GM23338 (cell line): Measurements from ENCODE around the gene ADCY7. TPM values are rescaled to one million over a fixed set of nuclear protein-coding genes. Genes with fewer than 3 reads are reported as not detected.

Source experiments
- ATAC-seq: fragments of 200-7000 bp; cut with Tn5 transposase; 3 replicates; pipeline ENCODE4 v1.9.1; 2020
- DNase-seq: peaks from one replicate; pipeline ENCODE4 v3.0.0-alpha.2; 2015; ENCODE audit warnings: low spot score
- H2AFZ ChIP-seq: fragments of 200-600 bp; sonication (generic); 2 replicates; pipeline ENCODE4 v1.8.0; 2016; ENCODE audit warnings: antibody characterized with exemption, mild to moderate bottlenecking, moderate library complexity
- H3F3A ChIP-seq: fragments of 200-600 bp; sonication (generic); replicated peaks from 2 replicates; pipeline ENCODE4 v1.8.0; 2017; ENCODE audit warnings: antibody characterized with exemption, mixed run types, low read depth
- H3K27ac ChIP-seq: fragments of 200-600 bp; sonication (generic); 2 replicates; pipeline ENCODE4 v1.6.1; 2016; ENCODE audit warnings: low read depth
- H3K27me3 ChIP-seq: fragments of 200-600 bp; sonication (generic); 2 replicates; pipeline ENCODE4 v1.8.0; 2016; ENCODE audit warnings: mild to moderate bottlenecking, mixed run types, moderate library complexity; ENCODE audit not compliant: insufficient read depth
- H3K36me3 ChIP-seq: fragments of 200-600 bp; sonication (generic); 2 replicates; pipeline ENCODE4 v1.8.0; 2016; ENCODE audit warnings: mild to moderate bottlenecking; ENCODE audit not compliant: insufficient read depth
- H3K4me1 ChIP-seq: fragments of 200-600 bp; sonication (generic); 2 replicates; pipeline ENCODE4 v1.8.0; 2016; ENCODE audit warnings: mild to moderate bottlenecking, moderate library complexity; ENCODE audit not compliant: insufficient read depth
- H3K4me2 ChIP-seq: fragments of 200-600 bp; sonication (generic); 2 replicates; pipeline ENCODE4 v1.7.1; 2017; ENCODE audit warnings: mixed run types
- H3K4me3 ChIP-seq: fragments of 200-600 bp; sonication (generic); 2 replicates; pipeline ENCODE4 v1.6.1; 2016; ENCODE audit warnings: mixed run types
- H3K79me2 ChIP-seq: fragments of 200-600 bp; sonication (generic); replicated peaks from 2 replicates; pipeline ENCODE4 v1.8.0; 2017; ENCODE audit warnings: mild to moderate bottlenecking; ENCODE audit not compliant: insufficient read depth
- H3K9me2 ChIP-seq: fragments of 200-600 bp; sonication (generic); 2 replicates; pipeline ENCODE4 v1.8.0; 2017; ENCODE audit not compliant: insufficient read depth
- H4K20me1 ChIP-seq: fragments of 200-600 bp; sonication (generic); replicated peaks from 2 replicates; pipeline ENCODE4 v1.8.0; 2017; ENCODE audit warnings: mild to moderate bottlenecking; ENCODE audit not compliant: insufficient read depth
- H3K27ac Mint-ChIP-seq: 2 replicates; pipeline ENCODE4 v1.8.0; 2020; ENCODE audit warnings: inconsistent platforms, mild to moderate bottlenecking, moderate library complexity, mixed read lengths
- H3K27me3 Mint-ChIP-seq: 3 replicates; pipeline ENCODE4 v1.8.0; 2022; ENCODE audit warnings: low read depth, mild to moderate bottlenecking, moderate library complexity, mixed read lengths, inconsistent platforms; ENCODE audit not compliant: insufficient read depth, poor library complexity
- H3K36me3 Mint-ChIP-seq: 3 replicates; pipeline ENCODE4 v1.8.0; 2021; ENCODE audit warnings: low read depth, mild to moderate bottlenecking, inconsistent platforms, moderate library complexity, mixed read lengths
- H3K4me1 Mint-ChIP-seq: 3 replicates; pipeline ENCODE4 v1.8.0; 2020; ENCODE audit warnings: mild to moderate bottlenecking, inconsistent platforms, mixed read lengths
- H3K4me3 Mint-ChIP-seq: 3 replicates; pipeline ENCODE4 v1.8.0; 2021; ENCODE audit warnings: moderate library complexity, mild to moderate bottlenecking, inconsistent platforms, mixed read lengths
- H3K9me3 Mint-ChIP-seq: 3 replicates; pipeline ENCODE4 v1.8.0; 2020; ENCODE audit warnings: moderate library complexity, mild to moderate bottlenecking, inconsistent platforms, mixed read lengths
- CREB1 ChIP-seq: fragments of 250-450 bp; sonication (Bioruptor Pico); IDR thresholded peaks from 2 replicates; pipeline ENCODE4 v1.5.0; 2020; ENCODE audit warnings: low read depth, mild to moderate bottlenecking, moderate library complexity
- EZH2phosphoT487 ChIP-seq: fragments of 200-600 bp; sonication (generic); IDR thresholded peaks from one replicate; pipeline ENCODE4 v1.8.1; 2018; ENCODE audit warnings: antibody characterized with exemption; ENCODE audit not compliant: unreplicated experiment
- NANOG ChIP-seq: IDR thresholded peaks from 2 replicates; pipeline ENCODE4 v1.6.1; 2016; ENCODE audit warnings: antibody characterized with exemption, borderline replicate concordance
- POLR2AphosphoS5 ChIP-seq: IDR thresholded peaks from 2 replicates; pipeline ENCODE4 v1.6.1; 2016; ENCODE audit warnings: antibody characterized with exemption, low read depth
- STAT1 ChIP-seq: IDR thresholded peaks from one replicate; pipeline ENCODE4 v1.6.1; 2016; ENCODE audit warnings: antibody characterized with exemption; ENCODE audit not compliant: unreplicated experiment
- ZNF114 ChIP-seq: fragments of 250-450 bp; sonication (Bioruptor Pico); IDR thresholded peaks from 2 replicates; pipeline ENCODE4 v1.5.0; 2020; ENCODE audit warnings: mild to moderate bottlenecking, moderate library complexity
- ZNF331 ChIP-seq: fragments of 250-450 bp; sonication (Bioruptor Pico); IDR thresholded peaks from 2 replicates; pipeline ENCODE4 v1.5.0; 2020; ENCODE audit warnings: low read depth, mild to moderate bottlenecking, moderate library complexity
- polyA plus RNA-seq: library from polyadenylated mRNA; unstranded; fragments of >200 nt; fragmentation: Nextera tagmentation; extraction: Ambion mirVana; gene quantifications from 2 replicates; pipeline ENCODE4 v1.2.1, GENCODE V29; 2016
- total RNA-seq: library from RNA; depleted of rRNA; stranded (reverse); fragments of >200 nt; shearing (Covaris generic); gene quantifications from 2 replicates; pipeline ENCODE4 v1.2.3, GENCODE V29; 2014
- TF ChIP-seq, protein P1 (sequence below): IDR thresholded peaks from one replicate; pipeline ENCODE4 v1.6.1; 2018; ENCODE audit warnings: antibody characterized with exemption; ENCODE audit not compliant: unreplicated experiment
- TF ChIP-seq, protein P2 (sequence below): IDR thresholded peaks from 2 replicates; pipeline ENCODE4 v1.6.1; 2016; ENCODE audit warnings: antibody characterized with exemption
- TF ChIP-seq, protein P3 (sequence below): fragments of 250-450 bp; sonication (Bioruptor Pico); IDR thresholded peaks from 2 replicates; pipeline ENCODE4 v1.5.0; 2020; ENCODE audit warnings: mild to moderate bottlenecking, moderate library complexity
- TF ChIP-seq, protein P4 (sequence below), 2 experiments: fragments of 200-600 bp in 1 of 2; sonication (generic) in 1 of 2; conservative IDR thresholded peaks; 2 replicates each; pipeline versions ENCODE4 v1.5.1 to v1.6.1; 2016 to 2017; ENCODE audit warnings: antibody characterized with exemption in 2 of 2, low read depth in 2 of 2, mild to moderate bottlenecking in 2 of 2, moderate library complexity in 1 of 2

Gene ADCY7
- total and polyA plus RNA-seq, 2 experiments from 2014 or later: 2.4 to 10.5 TPM

DNA sequence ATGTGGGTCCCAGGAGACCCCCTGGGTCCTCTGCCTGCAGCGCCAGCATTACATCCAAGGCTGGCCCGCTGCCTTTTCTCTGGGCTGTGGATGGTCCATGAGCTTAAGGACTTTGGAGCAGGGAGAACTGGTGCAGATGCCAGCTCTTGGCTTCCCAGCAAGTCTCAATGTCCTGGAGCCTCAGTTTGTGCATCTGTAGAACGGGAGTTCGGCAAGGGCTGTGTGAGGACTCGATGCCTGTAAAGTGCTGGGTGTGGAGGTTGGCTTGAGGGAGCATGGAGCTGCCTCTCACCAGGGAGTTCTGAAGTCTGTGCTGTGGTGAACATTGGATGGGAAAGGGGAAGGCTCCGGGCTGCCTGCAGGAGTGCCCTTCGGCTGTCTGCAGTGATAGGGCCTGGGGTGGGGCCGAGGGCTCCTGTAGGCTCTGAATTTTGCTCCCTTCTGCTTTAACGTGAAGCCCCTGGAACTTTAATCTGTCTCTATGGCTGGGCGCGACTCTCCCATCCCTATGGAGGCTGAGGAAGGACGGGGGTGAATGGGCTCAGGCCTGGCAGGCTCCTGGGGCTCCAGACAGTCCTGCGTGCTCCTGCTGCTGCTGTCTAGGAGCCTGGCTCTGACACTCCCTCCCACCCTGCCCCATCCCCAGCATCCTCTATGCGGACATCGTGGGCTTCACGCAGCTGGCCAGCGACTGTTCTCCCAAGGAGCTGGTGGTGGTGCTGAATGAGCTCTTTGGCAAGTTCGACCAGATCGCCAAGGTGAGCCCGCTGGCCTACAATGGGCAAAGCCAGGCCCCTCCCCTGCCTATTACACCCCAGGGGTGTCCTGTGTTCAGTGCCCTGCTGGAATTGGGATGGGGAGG is 27.9 kb downstream of the ADCY7 start:
- H3K4me1 Mint-ChIP-seq: no peaks in the 10 kb centered on the region
- H3K36me3 Mint-ChIP-seq: no peaks in the 10 kb centered on the region
- no peaks in the 10 kb centered on the region for H3K9me2 ChIP-seq
- no peak overlapping the region for H3K4me2 ChIP-seq
- ATAC-seq (no peak), DNase-seq (no peak)
- H3K4me1 ChIP-seq: no peaks in the 10 kb centered on the region
- no peak overlapping the region for H3K4me3 ChIP-seq
- no peak overlapping the region for H3K27ac ChIP-seq
- no peaks in the 10 kb centered on the region for H4K20me1 ChIP-seq
- no peaks in the 10 kb centered on the region for H3K36me3 ChIP-seq
- no peak overlapping the region for H3K27ac Mint-ChIP-seq
- H3F3A ChIP-seq: no peaks in the 10 kb centered on the region
- no peaks in the 10 kb centered on the region for H3K27me3 ChIP-seq
- H3K79me2 ChIP-seq: no peaks in the 10 kb centered on the region
- TF ChIP-seq POLR2AphosphoS5: no peak
- TF ChIP-seq, protein P1, sequence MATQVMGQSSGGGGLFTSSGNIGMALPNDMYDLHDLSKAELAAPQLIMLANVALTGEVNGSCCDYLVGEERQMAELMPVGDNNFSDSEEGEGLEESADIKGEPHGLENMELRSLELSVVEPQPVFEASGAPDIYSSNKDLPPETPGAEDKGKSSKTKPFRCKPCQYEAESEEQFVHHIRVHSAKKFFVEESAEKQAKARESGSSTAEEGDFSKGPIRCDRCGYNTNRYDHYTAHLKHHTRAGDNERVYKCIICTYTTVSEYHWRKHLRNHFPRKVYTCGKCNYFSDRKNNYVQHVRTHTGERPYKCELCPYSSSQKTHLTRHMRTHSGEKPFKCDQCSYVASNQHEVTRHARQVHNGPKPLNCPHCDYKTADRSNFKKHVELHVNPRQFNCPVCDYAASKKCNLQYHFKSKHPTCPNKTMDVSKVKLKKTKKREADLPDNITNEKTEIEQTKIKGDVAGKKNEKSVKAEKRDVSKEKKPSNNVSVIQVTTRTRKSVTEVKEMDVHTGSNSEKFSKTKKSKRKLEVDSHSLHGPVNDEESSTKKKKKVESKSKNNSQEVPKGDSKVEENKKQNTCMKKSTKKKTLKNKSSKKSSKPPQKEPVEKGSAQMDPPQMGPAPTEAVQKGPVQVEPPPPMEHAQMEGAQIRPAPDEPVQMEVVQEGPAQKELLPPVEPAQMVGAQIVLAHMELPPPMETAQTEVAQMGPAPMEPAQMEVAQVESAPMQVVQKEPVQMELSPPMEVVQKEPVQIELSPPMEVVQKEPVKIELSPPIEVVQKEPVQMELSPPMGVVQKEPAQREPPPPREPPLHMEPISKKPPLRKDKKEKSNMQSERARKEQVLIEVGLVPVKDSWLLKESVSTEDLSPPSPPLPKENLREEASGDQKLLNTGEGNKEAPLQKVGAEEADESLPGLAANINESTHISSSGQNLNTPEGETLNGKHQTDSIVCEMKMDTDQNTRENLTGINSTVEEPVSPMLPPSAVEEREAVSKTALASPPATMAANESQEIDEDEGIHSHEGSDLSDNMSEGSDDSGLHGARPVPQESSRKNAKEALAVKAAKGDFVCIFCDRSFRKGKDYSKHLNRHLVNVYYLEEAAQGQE: no peak
- TF ChIP-seq NANOG: no peak
- TF ChIP-seq ZNF331 (CRISPR knock-in tag): no peak
- TF ChIP-seq, protein P2, sequence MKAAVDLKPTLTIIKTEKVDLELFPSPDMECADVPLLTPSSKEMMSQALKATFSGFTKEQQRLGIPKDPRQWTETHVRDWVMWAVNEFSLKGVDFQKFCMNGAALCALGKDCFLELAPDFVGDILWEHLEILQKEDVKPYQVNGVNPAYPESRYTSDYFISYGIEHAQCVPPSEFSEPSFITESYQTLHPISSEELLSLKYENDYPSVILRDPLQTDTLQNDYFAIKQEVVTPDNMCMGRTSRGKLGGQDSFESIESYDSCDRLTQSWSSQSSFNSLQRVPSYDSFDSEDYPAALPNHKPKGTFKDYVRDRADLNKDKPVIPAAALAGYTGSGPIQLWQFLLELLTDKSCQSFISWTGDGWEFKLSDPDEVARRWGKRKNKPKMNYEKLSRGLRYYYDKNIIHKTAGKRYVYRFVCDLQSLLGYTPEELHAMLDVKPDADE: no peak
- TF ChIP-seq, protein P3, sequence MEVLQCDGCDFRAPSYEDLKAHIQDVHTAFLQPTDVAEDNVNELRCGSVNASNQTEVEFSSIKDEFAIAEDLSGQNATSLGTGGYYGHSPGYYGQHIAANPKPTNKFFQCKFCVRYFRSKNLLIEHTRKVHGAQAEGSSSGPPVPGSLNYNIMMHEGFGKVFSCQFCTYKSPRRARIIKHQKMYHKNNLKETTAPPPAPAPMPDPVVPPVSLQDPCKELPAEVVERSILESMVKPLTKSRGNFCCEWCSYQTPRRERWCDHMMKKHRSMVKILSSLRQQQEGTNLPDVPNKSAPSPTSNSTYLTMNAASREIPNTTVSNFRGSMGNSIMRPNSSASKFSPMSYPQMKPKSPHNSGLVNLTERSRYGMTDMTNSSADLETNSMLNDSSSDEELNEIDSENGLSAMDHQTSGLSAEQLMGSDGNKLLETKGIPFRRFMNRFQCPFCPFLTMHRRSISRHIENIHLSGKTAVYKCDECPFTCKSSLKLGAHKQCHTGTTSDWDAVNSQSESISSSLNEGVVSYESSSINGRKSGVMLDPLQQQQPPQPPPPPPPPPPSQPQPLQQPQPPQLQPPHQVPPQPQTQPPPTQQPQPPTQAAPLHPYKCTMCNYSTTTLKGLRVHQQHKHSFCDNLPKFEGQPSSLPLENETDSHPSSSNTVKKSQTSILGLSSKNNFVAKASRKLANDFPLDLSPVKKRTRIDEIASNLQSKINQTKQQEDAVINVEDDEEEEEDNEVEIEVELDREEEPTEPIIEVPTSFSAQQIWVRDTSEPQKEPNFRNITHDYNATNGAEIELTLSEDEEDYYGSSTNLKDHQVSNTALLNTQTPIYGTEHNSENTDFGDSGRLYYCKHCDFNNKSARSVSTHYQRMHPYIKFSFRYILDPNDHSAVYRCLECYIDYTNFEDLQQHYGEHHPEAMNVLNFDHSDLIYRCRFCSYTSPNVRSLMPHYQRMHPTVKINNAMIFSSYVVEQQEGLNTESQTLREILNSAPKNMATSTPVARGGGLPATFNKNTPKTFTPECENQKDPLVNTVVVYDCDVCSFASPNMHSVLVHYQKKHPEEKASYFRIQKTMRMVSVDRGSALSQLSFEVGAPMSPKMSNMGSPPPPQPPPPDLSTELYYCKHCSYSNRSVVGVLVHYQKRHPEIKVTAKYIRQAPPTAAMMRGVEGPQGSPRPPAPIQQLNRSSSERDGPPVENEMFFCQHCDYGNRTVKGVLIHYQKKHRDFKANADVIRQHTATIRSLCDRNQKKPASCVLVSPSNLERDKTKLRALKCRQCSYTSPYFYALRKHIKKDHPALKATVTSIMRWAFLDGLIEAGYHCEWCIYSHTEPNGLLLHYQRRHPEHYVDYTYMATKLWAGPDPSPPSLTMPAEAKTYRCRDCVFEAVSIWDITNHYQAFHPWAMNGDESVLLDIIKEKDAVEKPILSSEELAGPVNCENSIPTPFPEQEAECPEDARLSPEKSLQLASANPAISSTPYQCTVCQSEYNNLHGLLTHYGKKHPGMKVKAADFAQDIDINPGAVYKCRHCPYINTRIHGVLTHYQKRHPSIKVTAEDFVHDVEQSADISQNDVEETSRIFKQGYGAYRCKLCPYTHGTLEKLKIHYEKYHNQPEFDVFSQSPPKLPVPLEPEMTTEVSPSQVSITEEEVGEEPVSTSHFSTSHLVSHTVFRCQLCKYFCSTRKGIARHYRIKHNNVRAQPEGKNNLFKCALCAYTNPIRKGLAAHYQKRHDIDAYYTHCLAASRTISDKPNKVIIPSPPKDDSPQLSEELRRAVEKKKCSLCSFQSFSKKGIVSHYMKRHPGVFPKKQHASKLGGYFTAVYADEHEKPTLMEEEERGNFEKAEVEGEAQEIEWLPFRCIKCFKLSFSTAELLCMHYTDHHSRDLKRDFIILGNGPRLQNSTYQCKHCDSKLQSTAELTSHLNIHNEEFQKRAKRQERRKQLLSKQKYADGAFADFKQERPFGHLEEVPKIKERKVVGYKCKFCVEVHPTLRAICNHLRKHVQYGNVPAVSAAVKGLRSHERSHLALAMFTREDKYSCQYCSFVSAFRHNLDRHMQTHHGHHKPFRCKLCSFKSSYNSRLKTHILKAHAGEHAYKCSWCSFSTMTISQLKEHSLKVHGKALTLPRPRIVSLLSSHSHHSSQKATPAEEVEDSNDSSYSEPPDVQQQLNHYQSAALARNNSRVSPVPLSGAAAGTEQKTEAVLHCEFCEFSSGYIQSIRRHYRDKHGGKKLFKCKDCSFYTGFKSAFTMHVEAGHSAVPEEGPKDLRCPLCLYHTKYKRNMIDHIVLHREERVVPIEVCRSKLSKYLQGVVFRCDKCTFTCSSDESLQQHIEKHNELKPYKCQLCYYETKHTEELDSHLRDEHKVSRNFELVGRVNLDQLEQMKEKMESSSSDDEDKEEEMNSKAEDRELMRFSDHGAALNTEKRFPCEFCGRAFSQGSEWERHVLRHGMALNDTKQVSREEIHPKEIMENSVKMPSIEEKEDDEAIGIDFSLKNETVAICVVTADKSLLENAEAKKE (CRISPR knock-in tag): no peak
- no peak for TF ChIP-seq STAT1
- TF ChIP-seq, protein P4, sequence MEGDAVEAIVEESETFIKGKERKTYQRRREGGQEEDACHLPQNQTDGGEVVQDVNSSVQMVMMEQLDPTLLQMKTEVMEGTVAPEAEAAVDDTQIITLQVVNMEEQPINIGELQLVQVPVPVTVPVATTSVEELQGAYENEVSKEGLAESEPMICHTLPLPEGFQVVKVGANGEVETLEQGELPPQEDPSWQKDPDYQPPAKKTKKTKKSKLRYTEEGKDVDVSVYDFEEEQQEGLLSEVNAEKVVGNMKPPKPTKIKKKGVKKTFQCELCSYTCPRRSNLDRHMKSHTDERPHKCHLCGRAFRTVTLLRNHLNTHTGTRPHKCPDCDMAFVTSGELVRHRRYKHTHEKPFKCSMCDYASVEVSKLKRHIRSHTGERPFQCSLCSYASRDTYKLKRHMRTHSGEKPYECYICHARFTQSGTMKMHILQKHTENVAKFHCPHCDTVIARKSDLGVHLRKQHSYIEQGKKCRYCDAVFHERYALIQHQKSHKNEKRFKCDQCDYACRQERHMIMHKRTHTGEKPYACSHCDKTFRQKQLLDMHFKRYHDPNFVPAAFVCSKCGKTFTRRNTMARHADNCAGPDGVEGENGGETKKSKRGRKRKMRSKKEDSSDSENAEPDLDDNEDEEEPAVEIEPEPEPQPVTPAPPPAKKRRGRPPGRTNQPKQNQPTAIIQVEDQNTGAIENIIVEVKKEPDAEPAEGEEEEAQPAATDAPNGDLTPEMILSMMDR (conservative IDR thresholded peaks at IDR 0.05; ENCODE audit: low read depth in 2 of 2): no peak
- TF ChIP-seq ZNF114 (CRISPR knock-in tag): no peak
- no peak for TF ChIP-seq CREB1 (CRISPR knock-in tag)
- TF ChIP-seq EZH2phosphoT487: no peak
- H3K4me3 Mint-ChIP-seq: no peak overlapping the region
- no peaks in the 10 kb centered on the region for H3K9me3 Mint-ChIP-seq
- H2AFZ ChIP-seq: no peak overlapping the region
- no peaks in the 10 kb centered on the region for H3K27me3 Mint-ChIP-seq
